ENCODE results near the gene B9D2.
"Not testable (repeated sequence)": the region's sequence is repeated elsewhere in the genome, so short reads cannot be mapped to it uniquely, and the experiment has no call there.

B9D2 gene, protein sequence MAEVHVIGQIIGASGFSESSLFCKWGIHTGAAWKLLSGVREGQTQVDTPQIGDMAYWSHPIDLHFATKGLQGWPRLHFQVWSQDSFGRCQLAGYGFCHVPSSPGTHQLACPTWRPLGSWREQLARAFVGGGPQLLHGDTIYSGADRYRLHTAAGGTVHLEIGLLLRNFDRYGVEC

DNA sequence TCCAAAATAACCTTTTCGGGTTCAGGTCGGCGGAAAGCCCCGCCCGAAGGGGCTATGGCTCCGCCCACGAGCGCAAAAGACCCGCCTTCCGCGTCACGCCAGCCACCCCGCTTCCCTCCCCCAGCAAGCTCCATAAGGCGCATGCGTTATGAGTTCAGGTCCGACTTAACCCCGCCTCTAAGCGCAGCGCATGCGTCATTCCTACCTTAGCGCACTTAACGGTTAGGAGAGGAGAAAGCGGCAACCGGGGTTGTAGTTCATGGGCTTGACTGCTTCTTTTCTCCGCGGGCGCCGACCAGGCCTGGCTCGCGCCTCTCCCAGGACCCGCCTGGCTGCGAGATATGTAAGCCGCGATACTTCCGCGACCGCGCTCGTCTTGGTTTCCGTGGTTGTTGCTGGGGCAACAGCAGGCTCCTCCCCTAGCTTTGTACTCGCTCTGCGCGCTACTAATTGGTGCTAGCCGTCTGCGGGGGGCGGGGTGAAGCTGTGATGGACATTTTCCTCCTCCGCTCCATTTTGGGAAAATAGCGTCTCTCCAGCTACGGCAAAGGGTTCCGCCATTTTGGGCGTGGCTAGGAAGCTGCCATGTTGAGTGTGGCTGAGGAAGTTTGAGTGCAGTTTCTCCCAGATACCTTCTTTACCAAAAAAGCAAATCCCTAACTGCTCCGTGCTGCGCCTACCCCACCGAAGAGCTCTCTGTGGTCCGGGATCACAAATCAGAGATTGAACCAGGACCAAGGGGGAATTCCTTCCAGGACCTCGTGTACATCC, at the start of gene B9D2:
Gene B9D2, minus strand, starts transcription at position 397 of the 771 bp plus-strand sequence. CDS start 630 bp downstream, outside the sequence.
- peak; percentile 98 for DNase-seq

DNA sequence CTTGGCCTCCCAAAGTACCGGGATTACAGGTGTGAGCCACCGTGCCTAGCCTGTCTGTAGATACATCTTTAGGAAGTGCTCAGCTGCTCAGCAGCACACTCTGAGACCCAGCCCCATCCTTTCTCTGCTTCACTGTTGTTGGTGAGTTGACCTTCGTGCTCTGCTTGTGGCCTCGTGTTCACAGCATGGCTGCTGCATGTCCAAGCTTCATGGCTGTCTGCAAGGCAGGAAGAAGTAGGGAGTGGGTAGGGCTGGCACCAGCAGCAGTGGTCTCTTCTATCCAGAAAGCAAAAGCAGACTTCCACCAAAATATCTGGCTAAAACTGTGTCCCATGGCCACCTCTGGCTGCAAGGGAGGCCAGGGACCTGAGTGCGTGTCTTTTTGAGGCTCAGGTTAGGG, 49.0 kb upstream of the B9D2 start:
- no peak for DNase-seq

DNA sequence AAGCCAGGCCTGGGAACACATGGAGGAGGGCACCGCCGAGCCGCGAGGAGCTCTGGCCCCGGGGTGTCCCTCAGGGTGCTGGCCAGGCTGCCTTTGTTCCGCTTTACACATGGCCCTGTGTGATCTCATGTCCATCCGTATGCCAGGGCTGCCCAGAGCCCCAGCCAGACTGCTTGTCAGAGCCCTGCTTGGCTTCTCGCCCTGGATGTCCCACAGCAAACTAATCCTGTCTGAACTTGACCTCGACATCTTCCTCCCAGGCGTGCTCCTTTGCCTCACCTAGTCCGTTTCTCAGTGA, 48.0 kb upstream of the B9D2 start:
- DNase-seq: no peak

DNA sequence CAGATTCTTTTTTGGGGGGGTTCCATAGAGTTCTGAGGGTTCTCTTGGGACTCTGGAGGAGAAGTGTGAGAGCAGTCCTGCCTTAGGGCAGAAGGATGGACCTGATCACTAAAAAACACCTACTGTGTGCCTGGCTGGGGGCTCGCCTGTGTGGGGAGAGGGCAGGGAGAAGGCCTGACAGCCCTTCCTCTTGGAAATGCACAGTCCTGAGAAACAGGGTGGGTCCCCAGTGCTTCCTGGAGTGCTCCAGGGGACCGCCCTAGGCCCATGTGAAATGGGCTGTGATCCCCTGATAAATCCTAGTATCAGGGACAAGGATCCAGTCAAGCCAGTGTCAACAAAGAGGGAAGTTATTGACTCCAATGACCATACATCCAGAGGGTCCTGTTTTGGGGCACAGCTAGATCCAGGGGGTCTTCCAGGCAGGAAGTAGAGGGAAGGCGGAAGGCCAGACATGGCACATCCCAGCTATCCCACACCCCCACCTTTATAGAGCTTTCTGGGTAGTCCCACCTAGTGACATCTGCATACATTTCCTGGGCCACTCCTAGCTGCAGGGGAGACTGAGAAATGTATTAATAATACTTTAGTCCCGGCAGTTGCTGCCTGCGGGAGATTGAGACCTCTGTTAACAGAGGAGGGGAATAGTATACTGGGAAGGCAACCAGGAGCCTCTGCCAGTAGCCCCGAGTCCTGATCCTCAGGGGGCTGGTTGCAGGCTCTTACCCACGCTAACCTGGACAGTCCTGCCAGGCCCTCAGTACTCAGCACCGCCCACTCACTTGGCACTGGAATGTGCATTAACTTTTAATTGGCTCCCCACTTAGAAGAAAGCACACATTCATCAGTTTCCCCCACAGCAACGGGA, 47.4 kb upstream of the B9D2 start:
- DNase-seq: no peak

DNA sequence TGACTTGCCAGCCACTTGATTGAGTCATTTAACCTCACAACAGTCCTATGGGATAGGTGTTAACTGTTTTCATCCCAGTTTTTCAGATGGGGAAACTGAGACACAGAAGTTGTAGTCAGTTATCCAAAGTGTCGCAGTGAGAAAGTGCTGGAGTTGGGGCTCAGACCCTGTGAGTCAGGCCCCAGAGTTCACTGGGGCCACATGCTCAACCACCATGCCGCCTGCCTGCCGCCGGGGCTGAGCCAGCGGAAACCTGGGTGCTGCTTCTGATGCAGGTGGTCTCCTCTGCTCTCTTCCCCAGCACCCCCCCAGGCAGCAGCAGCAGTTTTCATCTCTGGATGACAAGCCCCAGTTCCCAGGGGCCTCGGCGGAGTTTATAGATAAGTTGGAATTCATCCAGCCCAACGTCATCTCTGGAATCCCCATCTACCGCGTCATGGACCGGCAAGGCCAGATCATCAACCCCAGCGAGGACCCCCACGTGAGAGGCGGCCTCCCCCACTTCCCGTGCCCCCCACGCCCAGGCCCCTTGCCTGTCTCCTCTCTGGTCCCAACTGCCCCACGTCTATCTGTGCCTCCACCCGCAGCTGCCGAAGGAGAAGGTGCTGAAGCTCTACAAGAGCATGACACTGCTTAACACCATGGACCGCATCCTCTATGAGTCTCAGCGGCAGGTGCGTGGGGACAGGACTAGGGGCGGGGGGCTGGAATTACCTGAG, 46.5 kb upstream of the B9D2 start:
- no peak for DNase-seq

DNA sequence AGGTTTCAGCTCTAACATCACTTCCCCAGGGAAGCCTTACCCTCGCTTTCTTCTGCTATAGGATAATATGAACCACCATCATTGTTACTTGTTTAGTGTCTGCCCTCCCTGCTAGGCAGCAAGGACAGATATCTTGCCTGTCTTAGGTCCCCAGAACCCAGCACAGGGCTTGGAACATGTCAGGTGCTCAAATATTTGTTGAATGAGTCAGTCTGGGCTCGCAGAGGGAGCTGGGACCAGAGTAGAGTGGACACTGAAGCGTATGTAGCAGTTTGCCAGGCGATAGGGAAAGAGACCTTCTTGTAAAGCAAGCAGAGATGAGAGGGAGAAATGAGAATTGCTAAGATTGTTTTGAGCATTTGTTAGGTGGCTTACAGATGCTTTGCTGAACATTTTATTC, 45.3 kb upstream of the B9D2 start:
- DNase-seq: no peak

DNA sequence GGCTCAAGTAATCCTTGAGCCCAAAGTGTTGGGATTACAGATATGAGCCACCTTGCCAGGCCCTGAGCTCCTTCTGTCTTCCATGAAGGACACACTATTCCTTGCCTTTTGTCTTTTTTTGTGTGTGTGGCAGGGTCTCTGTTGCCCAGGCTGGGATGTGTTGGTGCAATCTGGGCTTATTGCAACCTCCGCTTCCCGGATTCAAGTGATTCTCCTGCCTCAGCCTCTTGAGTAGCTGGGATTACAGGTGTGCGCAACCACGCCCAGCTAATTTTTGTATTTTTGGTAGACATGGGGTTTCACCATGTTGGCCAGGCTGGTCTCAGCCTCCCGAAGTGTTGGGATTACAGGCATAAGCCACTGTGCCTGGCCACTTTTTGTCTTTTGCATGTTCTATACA, 44.9 kb upstream of the B9D2 start:
- DNase-seq: not testable (repeated sequence)

DNA sequence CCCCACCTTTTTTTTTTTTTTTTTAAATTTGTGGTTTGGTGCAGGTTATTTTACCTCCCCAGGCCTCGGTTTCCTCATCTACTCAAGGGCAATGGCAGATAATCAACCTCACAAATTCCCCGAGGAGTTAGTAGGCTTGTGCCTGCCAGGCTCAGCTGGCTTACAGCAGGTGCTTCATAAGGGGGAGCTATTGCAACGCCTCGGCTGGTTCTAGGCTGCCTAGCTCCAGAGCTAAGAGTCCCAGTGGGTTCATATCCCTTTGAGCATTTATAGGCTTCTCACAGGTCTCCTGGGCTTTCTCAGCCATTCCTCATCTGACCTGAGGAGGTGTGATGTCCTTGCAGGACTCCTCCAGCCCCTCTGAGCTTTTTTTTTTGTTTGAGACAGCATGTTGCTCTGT, 44.3 kb upstream of the B9D2 start:
- DNase-seq: no peak

DNA sequence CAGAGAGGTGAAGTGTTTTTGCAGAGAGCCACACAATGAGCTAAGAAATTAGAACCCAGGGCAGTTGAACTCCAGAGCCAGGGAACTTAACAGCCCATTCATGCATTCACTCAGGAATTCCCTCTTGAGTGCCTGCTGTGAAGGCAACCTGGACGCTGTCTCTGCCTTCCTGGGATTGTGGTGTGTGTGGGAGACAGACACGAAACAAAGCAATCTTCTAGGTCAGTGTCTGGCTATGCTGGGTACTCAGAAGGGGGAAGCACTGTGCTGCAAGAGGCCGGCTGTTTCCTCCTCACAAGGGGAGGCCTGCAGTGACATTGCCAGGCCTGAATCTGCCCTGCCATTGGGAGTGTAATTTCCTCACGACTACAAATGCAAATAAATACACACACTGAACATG, 43.3 kb upstream of the B9D2 start:
- DNase-seq: no peak

DNA sequence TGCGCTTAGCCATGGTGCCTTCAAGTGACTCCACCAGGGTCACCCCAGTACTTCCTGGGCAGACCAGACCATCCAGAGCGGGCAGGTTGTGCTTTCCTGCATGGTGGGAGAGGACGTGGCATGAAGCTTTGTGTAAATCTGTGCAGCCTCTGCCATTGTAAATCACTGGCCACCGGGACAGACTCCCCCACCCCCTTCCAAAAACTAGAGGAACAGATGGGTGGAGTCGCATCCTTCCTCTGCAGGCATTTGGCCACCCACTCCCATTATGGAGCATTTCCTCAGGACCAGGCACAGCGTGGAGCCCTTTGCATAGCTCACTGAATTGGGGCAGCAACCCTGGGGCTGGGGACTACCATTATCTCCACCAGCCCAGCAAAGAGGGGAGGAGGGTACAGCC, 41.8 kb upstream of the B9D2 start:
- no peak for DNase-seq

DNA sequence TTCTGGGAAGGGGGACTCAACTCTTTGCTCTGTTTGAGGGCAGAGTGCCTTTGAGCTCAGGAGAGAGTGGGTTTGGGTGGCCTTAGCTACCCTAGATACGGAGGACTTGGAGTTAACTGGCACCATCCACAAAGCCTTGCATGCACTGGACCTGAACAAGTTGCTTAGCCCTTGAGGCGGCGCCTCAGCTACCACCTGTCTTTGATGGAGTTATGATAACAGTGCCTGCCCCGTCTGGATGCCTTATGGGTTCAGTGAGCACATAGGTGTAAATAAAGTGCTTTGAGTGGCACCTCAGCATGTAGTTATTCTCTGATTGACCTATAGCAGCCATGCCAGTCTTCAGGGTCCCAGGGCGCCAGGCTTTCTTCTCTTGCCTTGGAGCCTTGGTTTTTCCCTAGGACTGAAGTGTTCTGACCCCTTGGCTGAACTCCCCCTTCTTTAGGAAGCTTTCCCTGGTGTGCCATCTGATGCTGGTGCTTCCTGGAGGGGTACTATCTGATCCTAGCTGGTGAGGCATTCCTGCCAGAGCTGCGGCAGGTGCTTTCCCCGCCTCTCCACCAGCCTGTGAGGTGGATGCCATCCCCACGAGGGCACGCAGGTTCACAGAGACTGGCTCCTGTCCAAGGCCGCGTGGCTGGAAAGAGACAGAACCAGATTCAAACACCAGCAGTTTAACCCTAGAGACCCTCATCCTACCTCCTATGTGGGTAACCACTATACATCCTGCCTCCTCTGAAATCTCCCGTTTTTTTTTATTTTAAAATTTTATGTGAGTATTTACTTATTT, 39.4 kb upstream of the B9D2 start:
- DNase-seq: no peak

DNA sequence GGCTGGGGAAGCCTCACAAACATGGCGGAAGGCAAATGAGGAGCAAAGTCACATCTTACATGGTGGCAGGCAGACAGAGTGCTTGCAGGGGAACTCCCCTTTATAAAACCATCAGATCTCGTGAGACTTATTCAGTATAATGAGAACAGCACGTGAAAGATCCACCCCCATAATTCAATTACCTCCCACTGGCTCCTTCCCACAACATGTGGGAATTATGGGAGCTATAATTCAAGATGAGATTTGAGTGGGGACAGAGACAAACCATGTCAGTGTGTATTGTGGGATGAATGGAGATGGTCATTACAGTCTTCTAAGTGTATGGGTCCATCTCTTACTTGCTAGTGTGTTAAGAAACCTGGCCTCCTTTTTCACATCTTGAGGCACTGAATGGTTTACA, 38.1 kb upstream of the B9D2 start:
- DNase-seq: no peak

DNA sequence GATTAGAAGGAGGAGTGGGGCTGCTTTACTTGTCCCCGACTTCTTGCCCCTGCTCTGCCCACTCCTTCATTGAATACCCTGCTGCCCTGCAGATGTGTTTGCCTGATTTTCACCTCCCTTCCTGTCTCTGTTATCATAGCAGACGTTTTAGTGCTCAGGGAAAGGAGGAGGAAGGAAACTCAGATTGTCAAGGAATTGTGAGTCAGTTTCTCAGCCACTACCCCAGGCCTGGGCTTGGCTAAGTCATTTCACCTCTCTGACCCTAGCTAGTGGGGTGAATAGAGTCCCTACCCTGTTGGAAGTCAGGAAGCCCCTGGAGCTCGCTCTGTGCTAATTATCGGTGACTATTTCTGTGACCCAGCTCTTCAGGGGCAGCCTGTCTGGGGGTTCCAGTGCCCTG, 37.5 kb upstream of the B9D2 start:
- no peak for DNase-seq

DNA sequence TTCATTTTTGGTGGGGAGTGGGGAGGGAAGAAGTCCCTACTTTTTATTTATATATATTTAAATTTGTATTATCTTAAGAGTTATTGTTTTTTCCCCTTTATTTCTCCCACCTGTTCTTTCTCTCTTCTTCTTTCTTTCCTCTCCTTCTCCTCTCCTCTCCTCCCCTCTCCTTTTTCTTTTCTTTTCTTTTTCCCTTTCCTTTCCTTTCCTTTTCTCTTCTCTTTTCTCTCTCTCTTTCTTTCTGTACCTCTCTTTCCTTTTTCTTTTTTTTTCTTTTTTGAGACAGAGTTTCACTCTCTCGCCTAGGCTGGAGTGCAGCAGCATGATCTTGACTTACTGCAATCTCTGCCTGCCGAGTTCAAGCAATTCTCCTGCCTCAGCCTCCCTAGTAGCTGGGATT, 35.6 kb upstream of the B9D2 start:
- no peak for DNase-seq

DNA sequence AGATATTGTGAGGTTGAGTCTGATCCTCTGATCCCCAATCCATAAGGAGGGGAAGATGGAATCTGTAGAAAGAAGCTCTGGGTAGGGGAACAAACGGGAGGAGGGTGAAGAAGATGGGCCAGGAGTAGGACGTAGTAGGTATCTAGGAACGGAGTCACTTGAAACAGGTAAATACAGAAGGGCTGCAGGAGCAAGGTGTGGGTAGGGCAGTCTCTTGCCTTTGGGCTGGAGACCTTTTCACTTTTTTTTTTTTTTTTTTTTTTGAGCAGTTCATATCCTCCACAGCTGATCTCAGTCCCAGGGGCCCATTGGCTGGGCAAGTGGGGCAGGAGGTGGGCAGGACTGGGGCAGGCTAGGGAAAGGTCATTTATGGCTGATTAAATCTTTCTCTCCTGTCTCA, 35.1 kb upstream of the B9D2 start:
- DNase-seq: no peak

DNA sequence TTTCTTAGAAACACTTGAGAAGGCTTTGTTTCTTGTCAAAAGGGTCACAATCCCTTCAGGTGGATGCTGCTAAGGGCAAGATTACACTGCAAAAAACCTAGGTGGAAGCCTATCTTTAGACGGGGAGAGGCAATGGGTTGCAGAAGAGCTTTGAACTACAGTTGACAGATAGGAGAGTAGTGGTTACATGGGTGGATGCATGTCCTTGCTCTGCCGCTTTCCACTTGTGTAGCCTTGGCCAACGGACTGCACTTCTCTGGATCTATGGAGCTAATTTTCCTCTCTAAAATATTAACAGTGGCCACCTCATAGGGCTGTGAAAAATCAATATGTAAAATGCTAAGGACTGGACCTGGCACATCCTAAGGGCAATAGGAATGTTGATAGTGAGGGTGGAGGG, 34.6 kb upstream of the B9D2 start:
- DNase-seq: no peak

DNA sequence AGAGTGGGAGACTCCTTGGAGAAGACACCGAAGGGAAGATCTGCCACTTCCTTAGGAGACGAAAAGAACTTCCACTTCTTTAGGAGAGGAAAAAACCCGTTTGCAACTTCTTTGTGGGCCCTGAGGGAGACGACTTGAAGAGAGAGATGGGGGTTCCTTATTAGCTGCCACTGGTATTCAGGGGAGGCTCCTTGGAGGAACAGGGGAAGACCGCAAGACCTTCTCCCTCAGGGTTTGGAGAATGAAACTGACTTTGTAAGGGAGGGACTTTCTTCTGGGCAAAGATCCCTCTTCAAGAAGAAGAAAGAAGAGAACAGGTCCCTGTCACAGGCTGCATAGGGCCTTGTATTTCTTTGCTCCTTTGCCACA, 34.1 kb upstream of the B9D2 start:
- no peak for DNase-seq

DNA sequence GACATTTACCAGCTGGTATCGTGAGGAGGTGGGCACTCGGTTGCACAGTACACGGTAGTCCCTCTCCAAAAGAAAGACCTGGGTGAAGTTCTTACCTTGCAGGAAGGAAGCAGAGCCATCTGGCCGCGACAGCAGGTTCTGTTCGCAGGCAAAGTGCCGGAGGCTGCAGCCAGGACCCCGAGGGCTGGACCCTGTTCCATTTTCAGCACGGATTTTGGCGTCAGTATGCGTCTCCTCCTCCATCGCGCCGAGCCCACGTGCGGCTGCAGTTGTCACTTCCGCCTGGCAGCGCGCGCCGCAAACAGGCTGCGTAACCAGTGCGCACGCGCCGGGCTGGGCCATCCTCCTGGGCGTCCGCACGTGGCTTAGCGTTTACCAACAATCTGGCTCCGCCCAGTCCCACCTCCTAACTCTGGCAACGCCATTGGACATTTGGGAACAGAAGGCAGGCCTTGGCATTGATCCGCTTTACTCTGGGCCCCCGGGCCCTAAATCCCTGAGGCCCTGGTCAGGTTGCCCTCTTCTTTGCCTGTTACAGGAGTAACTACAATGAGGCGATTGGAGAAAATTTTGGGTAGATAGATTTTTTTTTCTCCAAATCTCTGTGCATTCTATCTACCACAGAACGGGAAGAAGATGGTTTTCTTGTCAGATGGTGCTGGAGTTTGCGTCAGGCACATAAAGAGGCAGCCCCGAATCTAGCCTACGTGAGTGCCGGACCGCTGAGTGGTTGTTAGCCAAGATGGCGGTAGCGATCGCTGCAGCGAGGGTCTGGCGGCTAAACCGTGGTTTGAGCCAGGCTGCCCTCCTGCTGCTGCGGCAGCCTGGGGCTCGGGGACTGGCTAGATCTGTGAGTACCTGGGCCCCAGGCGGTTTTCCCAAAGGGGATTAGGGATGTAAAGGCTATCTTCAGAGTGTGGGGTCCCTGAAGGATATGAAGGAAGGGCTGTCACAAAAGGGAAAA, 33.4 kb upstream of the B9D2 start, which contains the start of the genes BCKDHA and EXOSC5:
Gene BCKDHA, plus strand, starts transcription at position 733 of the 964 bp plus-strand sequence. Its CDS starts 10 bp downstream, at position 743.
Gene EXOSC5, minus strand, starts transcription at position 274 of the 964 bp plus-strand sequence. Its CDS starts 31 bp downstream, at position 243.
- peak; percentile 100 for DNase-seq

DNA sequence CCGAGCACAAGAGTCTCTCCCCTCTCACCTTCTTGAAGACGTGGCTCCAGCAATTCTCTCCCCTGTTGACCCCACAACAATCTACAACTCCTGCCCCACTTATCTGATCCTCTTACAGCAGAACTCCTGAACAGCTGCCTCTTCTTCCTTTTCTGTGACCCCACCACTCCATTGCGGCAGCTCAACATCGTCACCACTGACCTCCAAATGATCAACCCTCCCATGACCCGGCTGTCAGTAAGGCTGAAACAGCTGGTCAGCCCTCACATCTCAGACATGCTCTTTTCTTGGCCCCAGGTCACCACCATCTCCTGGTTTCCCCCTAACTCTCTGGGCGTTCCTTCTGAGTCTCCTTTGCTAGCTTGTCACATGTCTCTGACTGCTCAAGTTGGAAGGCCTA, 31.4 kb upstream of the B9D2 start:
- no peak for DNase-seq

DNA sequence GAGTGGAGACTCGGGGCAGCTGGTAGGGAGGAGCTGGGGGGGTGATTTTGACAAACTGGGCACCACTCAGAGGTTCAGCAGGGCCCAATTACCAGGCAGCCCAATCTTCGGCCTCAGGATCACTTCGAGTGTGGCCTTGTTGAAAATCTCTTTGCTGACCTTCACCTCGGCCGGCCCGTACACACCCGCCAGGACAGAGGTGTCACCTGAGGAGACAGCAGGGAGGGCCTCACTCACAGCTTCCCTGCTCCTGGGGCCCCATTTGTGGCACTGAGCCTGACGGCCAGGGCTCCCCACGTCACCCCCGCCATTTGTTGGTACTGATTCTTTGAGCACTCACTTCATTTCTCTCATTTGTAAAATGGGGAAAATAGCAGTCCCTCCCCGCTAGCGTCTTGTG, 28.8 kb upstream of the B9D2 start:
- no peak for DNase-seq

DNA sequence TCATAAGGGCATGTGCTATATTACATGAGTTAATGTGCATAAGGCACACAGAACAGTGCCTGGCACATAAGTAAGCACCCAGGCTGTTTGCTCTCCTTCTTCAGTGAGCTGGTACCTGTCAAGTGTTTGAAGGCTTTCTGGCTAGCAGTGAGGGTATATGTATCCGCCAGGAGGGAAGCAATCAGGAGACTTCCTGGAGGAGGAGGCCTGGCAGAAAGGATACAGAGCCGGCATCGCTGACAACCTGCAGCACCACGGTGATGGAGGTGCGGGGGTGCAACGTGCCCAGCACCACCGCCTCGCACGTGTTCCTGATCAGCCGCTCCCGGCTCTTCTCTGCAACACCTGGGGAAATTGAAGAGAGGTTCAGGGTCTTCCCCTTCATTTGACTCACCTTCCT, 27.7 kb upstream of the B9D2 start:
- no peak for DNase-seq

Data from NCI-H1105 treated with DMSO at 0.1 percent for 48 hours (cell line).